ENCODE measurements around the gene DSCAML1. TPM values are rescaled to one million over a fixed set of nuclear protein-coding genes. Genes with fewer than 3 reads are reported as not detected.

Gene DSCAML1
- total and polyA plus RNA-seq, 4 experiments from 2014 or later, result 1.00 to 1.0 TPM; not detected in 2

- no peaks in the 10 kb centered on the region for H3K4me1 ChIP-seq (ENCODE audit: insufficient read depth, low read length)
These were observed 175.8 kb downstream of the DSCAML1 start for GRCh38 chr11:117621226-117621625.

GRCh38 chr11:117620659-117621058, 176.4 kb downstream of the DSCAML1 start:
- POLR2A ChIA-PET (ENCODE audit: partially characterized antibody), result interaction anchor here (0.8 kb wide), 1 partner anchor 195 kb away, joined by 3 read pairs; no protein-coding TSS in a partner anchor
- Histone ChIP-seq H3K36me3 (ENCODE audit: insufficient read depth, low read length) (no peaks in the 10 kb centered on the region), H3K4me1 (ENCODE audit: insufficient read depth, low read length) (no peaks in the 10 kb centered on the region), H3K4me3 (ENCODE audit: low read length in 2 of 2) (no peak overlapping the region), H3K9me3 (ENCODE audit: control insufficient read depth in 1 of 2, low read length in 2 of 2) (peaks cover 0 to 5% of the 10 kb centered on the region in 2 donors), H3K27ac (ENCODE audit: low read depth, low read length) (no peak overlapping the region), H3K27me3 (ENCODE audit: insufficient read depth, low read length) (no peaks in the 10 kb centered on the region)
- no peak overlapping the region for H3K27ac Mint-ChIP-seq
- H3K4me3 Mint-ChIP-seq, result no peak overlapping the region
- H3K4me1 Mint-ChIP-seq, result no peaks in the 10 kb centered on the region
- no peak for DNase-seq
- H3K9me3 Mint-ChIP-seq, result peaks cover 0 to 16% (median 11%) of the 10 kb centered on the region in 8 donors
- H3K27me3 Mint-ChIP-seq, result peaks cover 1 to 15% of the 10 kb centered on the region in 2 donors
- intact Hi-C loops (cut with micrococcal nuclease), result no loop called here
- CTCF ChIA-PET (ENCODE audit: partially characterized antibody), result interaction anchor here (0.6 to 1.6 kb wide), 3 partner anchors 12 to 1460 kb away, joined by 3 to 4 read pairs (median 3); no protein-coding TSS in a partner anchor
- H3K36me3 Mint-ChIP-seq, result no peaks in the 10 kb centered on the region

More at GRCh38 chr11:117621226-117621625, 175.8 kb downstream of the DSCAML1 start:
- H3K27ac ChIP-seq (ENCODE audit: low read depth, low read length), result no peak overlapping the region
- no peaks in the 10 kb centered on the region for H3K36me3 ChIP-seq (ENCODE audit: insufficient read depth, low read length)
- CTCF ChIA-PET (ENCODE audit: partially characterized antibody), result interaction anchor here (1.1 to 1.6 kb wide), 2 partner anchors 11 to 195 kb away, joined by 3 to 4 read pairs; no protein-coding TSS in a partner anchor
- Mint-ChIP-seq H3K27ac (no peak overlapping the region), H3K27me3 (peaks cover 1 to 12% of the 10 kb centered on the region in 2 donors), H3K36me3 (no peaks in the 10 kb centered on the region), H3K9me3 (peaks cover 0 to 16% (median 11%) of the 10 kb centered on the region in 8 donors), H3K4me3 (no peak overlapping the region), H3K4me1 (no peaks in the 10 kb centered on the region)
- intact Hi-C loops (cut with micrococcal nuclease), result no loop called here
- no peaks in the 10 kb centered on the region for H3K27me3 ChIP-seq (ENCODE audit: insufficient read depth, low read length)
- POLR2A ChIA-PET (ENCODE audit: partially characterized antibody), result interaction anchor here (0.8 kb wide), 1 partner anchor 195 kb away, joined by 3 read pairs; no protein-coding TSS in a partner anchor
- peaks cover 0 to 5% of the 10 kb centered on the region in 2 donors for H3K9me3 ChIP-seq (ENCODE audit: control insufficient read depth in 1 of 2, low read length in 2 of 2)
- no peak overlapping the region for H3K4me3 ChIP-seq (ENCODE audit: low read length in 2 of 2)
- no peak for DNase-seq

GRCh38 chr11:117620086-117620485, 176.9 kb downstream of the DSCAML1 start:
- ChIA-PET POLR2A (ENCODE audit: partially characterized antibody) (no interaction called here), CTCF (ENCODE audit: partially characterized antibody) (no interaction called here)
- no peak overlapping the region for H3K27ac Mint-ChIP-seq
- Histone ChIP-seq H3K27me3 (ENCODE audit: insufficient read depth, low read length) (no peaks in the 10 kb centered on the region), H3K27ac (ENCODE audit: low read depth, low read length) (no peak overlapping the region), H3K4me1 (ENCODE audit: insufficient read depth, low read length) (no peaks in the 10 kb centered on the region), H3K4me3 (ENCODE audit: low read length in 2 of 2) (no peak overlapping the region), H3K36me3 (ENCODE audit: insufficient read depth, low read length) (no peaks in the 10 kb centered on the region), H3K9me3 (ENCODE audit: control insufficient read depth in 1 of 2, low read length in 2 of 2) (peaks cover 0 to 5% of the 10 kb centered on the region in 2 donors)
- H3K4me3 Mint-ChIP-seq, result no peak overlapping the region
- H3K27me3 Mint-ChIP-seq, result peaks cover 4 to 14% of the 10 kb centered on the region in 2 donors
- no peak for DNase-seq
- H3K4me1 Mint-ChIP-seq, result no peaks in the 10 kb centered on the region
- intact Hi-C loops (cut with micrococcal nuclease), result no loop called here
- H3K9me3 Mint-ChIP-seq, result peaks cover 0 to 16% (median 11%) of the 10 kb centered on the region in 8 donors
- no peaks in the 10 kb centered on the region for H3K36me3 Mint-ChIP-seq

GRCh38 chr11:117619661-117620060, 177.4 kb downstream of the DSCAML1 start:
- H3K27ac Mint-ChIP-seq, result no peak overlapping the region
- no peak overlapping the region for H3K4me3 Mint-ChIP-seq
- H3K36me3 Mint-ChIP-seq, result no peaks in the 10 kb centered on the region
- intact Hi-C loops (cut with micrococcal nuclease), result no loop called here
- Histone ChIP-seq H3K36me3 (ENCODE audit: insufficient read depth, low read length) (no peaks in the 10 kb centered on the region), H3K4me3 (ENCODE audit: low read length in 2 of 2) (no peak overlapping the region), H3K27me3 (ENCODE audit: insufficient read depth, low read length) (no peaks in the 10 kb centered on the region), H3K4me1 (ENCODE audit: insufficient read depth, low read length) (no peaks in the 10 kb centered on the region), H3K9me3 (ENCODE audit: control insufficient read depth in 1 of 2, low read length in 2 of 2) (peaks cover 0 to 5% of the 10 kb centered on the region in 2 donors), H3K27ac (ENCODE audit: low read depth, low read length) (no peak overlapping the region)
- ChIA-PET CTCF (ENCODE audit: partially characterized antibody) (no interaction called here), POLR2A (ENCODE audit: partially characterized antibody) (no interaction called here)
- peaks cover 4 to 14% of the 10 kb centered on the region in 2 donors for H3K27me3 Mint-ChIP-seq
- DNase-seq, result no peak
- H3K4me1 Mint-ChIP-seq, result no peaks in the 10 kb centered on the region
- peaks cover 0 to 17% (median 13%) of the 10 kb centered on the region in 8 donors for H3K9me3 Mint-ChIP-seq

- DNase-seq, result no peak
- POLR2A ChIA-PET (ENCODE audit: partially characterized antibody), result no interaction called here
- peaks cover 0 to 5% of the 10 kb centered on the region in 2 donors for H3K9me3 ChIP-seq (ENCODE audit: control insufficient read depth in 1 of 2, low read length in 2 of 2)
- Mint-ChIP-seq H3K4me3 (no peak overlapping the region), H3K36me3 (no peaks in the 10 kb centered on the region), H3K27ac (no peak overlapping the region), H3K9me3 (peaks cover 0 to 19% (median 14%) of the 10 kb centered on the region in 8 donors), H3K4me1 (no peaks in the 10 kb centered on the region), H3K27me3 (peaks cover 8 to 14% of the 10 kb centered on the region in 2 donors)
- H3K27me3 ChIP-seq (ENCODE audit: insufficient read depth, low read length), result no peaks in the 10 kb centered on the region
- H3K36me3 ChIP-seq (ENCODE audit: insufficient read depth, low read length), result no peaks in the 10 kb centered on the region
- intact Hi-C loops (cut with micrococcal nuclease), result no loop called here
- H3K27ac ChIP-seq (ENCODE audit: low read depth, low read length), result no peak overlapping the region
- no peak overlapping the region for H3K4me3 ChIP-seq (ENCODE audit: low read length in 2 of 2)
- CTCF ChIA-PET (ENCODE audit: partially characterized antibody), result no interaction called here
- H3K4me1 ChIP-seq (ENCODE audit: insufficient read depth, low read length), result no peaks in the 10 kb centered on the region
These were observed 178.0 kb downstream of the DSCAML1 start for GRCh38 chr11:117618982-117619355.

GRCh38 chr11:117618302-117618981, 178.6 kb downstream of the DSCAML1 start:
- Histone ChIP-seq H3K4me3 (ENCODE audit: low read length in 2 of 2) (no peak overlapping the region), H3K9me3 (ENCODE audit: control insufficient read depth in 1 of 2, low read length in 2 of 2) (peaks cover 0 to 5% of the 10 kb centered on the region in 2 donors), H3K4me1 (ENCODE audit: insufficient read depth, low read length) (no peaks in the 10 kb centered on the region), H3K36me3 (ENCODE audit: insufficient read depth, low read length) (no peaks in the 10 kb centered on the region), H3K27me3 (ENCODE audit: insufficient read depth, low read length) (no peaks in the 10 kb centered on the region), H3K27ac (ENCODE audit: low read depth, low read length) (no peak overlapping the region)
- no peak overlapping the region for H3K27ac Mint-ChIP-seq
- intact Hi-C loops (cut with micrococcal nuclease), result no loop called here
- ChIA-PET POLR2A (ENCODE audit: partially characterized antibody) (no interaction called here), CTCF (ENCODE audit: partially characterized antibody) (interaction anchor here (1.2 kb wide), 1 partner anchor 192 kb away, joined by 4 read pairs; no protein-coding TSS in a partner anchor)
- H3K4me3 Mint-ChIP-seq, result no peak overlapping the region
- DNase-seq, result no peak
- peaks cover 0 to 19% (median 14%) of the 10 kb centered on the region in 8 donors for H3K9me3 Mint-ChIP-seq
- no peaks in the 10 kb centered on the region for H3K36me3 Mint-ChIP-seq
- H3K4me1 Mint-ChIP-seq, result no peaks in the 10 kb centered on the region
- peaks cover 8 to 14% of the 10 kb centered on the region in 2 donors for H3K27me3 Mint-ChIP-seq

GRCh38 chr11:117616979-117617378, 180.0 kb downstream of the DSCAML1 start:
- Mint-ChIP-seq H3K4me3 (no peak overlapping the region), H3K4me1 (no peaks in the 10 kb centered on the region), H3K36me3 (no peaks in the 10 kb centered on the region), H3K9me3 (peaks cover 0 to 13% (median 9%) of the 10 kb centered on the region in 8 donors), H3K27me3 (peaks cover 13 to 14% of the 10 kb centered on the region in 2 donors), H3K27ac (no peak overlapping the region)
- DNase-seq, result no peak
- intact Hi-C loops (cut with micrococcal nuclease), result no loop called here
- CTCF ChIA-PET (ENCODE audit: partially characterized antibody), result no interaction called here
- Histone ChIP-seq H3K27me3 (ENCODE audit: insufficient read depth, low read length) (no peaks in the 10 kb centered on the region), H3K4me3 (ENCODE audit: low read length in 2 of 2) (no peak overlapping the region), H3K9me3 (ENCODE audit: control insufficient read depth in 1 of 2, low read length in 2 of 2) (peaks cover 0 to under 1% of the 10 kb centered on the region in 2 donors), H3K36me3 (ENCODE audit: insufficient read depth, low read length) (no peaks in the 10 kb centered on the region), H3K4me1 (ENCODE audit: insufficient read depth, low read length) (no peaks in the 10 kb centered on the region), H3K27ac (ENCODE audit: low read depth, low read length) (no peak overlapping the region)
- POLR2A ChIA-PET (ENCODE audit: partially characterized antibody), result no interaction called here
